ENCODE results near the gene SYT9.

GRCh38 chr11:7462706-7463105, 211.0 kb downstream of the SYT9 start:
- TF ChIP-seq POLR2AphosphoS5 (IDR thresholded peaks at IDR 0.05): no peak
- TF ChIP-seq CTCF (IDR thresholded peaks at IDR 0.05): no peak
- TF ChIP-seq POLR2A (IDR thresholded peaks at IDR 0.05): no peak

Measured in prostate gland (tissue), 2 donors.